ENCODE results near the gene BOC. TPM values are rescaled to one million over a fixed set of nuclear protein-coding genes. Genes with fewer than 3 reads are reported as not detected.

The BOC gene
- total and polyA plus RNA-seq, 2 experiments from 2014 or later = 2.1 to 4.1 TPM

DNA sequence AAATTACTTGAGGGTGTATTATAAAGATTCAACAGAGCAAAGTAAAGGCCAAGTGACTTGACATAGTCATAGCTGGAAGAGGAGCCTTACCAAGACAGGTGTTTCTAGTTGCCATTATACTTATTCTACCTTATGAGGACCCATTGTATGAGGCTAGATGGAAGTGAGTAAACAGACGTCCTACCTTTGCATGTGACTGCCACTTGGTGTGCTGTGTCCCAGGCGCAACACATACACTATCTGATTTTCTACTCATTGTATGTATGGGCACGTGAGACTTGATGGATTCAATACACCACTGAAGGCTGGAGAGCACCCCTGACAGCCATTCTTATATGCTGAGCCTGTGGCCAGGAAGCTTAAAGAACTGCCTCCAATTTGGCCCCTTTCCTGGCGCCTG is 40.5 kb downstream of the BOC start:
- H3K27ac Mint-ChIP-seq = no peak overlapping the region
- ATAC-seq (no peak), DNase-seq (ENCODE audit: low spot score) (no peak)
- no peaks in the 10 kb centered on the region for H4K20me1 ChIP-seq (replicated peaks; ENCODE audit: insufficient read depth)
- H3K79me2 ChIP-seq (replicated peaks; ENCODE audit: insufficient read depth) = no peaks in the 10 kb centered on the region
- no peak overlapping the region for H3K27ac ChIP-seq (ENCODE audit: low read depth)
- peaks cover 11% of the 10 kb centered on the region for H3K4me1 ChIP-seq (ENCODE audit: insufficient read depth)
- TF ChIP-seq STAT1 (IDR thresholded peaks at IDR 0.05; ENCODE audit: unreplicated experiment) = no peak
- no peak for TF ChIP-seq ZNF114 (CRISPR knock-in tag; IDR thresholded peaks at IDR 0.05)
- no peak for TF ChIP-seq JUNB (IDR thresholded peaks at IDR 0.05; ENCODE audit: unreplicated experiment)
- no peak for TF ChIP-seq EZH2 (IDR thresholded peaks at IDR 0.05; ENCODE audit: low read depth, unreplicated experiment)
- no peak for TF ChIP-seq NANOG (IDR thresholded peaks at IDR 0.05; ENCODE audit: borderline replicate concordance)
- TF ChIP-seq, protein P1, sequence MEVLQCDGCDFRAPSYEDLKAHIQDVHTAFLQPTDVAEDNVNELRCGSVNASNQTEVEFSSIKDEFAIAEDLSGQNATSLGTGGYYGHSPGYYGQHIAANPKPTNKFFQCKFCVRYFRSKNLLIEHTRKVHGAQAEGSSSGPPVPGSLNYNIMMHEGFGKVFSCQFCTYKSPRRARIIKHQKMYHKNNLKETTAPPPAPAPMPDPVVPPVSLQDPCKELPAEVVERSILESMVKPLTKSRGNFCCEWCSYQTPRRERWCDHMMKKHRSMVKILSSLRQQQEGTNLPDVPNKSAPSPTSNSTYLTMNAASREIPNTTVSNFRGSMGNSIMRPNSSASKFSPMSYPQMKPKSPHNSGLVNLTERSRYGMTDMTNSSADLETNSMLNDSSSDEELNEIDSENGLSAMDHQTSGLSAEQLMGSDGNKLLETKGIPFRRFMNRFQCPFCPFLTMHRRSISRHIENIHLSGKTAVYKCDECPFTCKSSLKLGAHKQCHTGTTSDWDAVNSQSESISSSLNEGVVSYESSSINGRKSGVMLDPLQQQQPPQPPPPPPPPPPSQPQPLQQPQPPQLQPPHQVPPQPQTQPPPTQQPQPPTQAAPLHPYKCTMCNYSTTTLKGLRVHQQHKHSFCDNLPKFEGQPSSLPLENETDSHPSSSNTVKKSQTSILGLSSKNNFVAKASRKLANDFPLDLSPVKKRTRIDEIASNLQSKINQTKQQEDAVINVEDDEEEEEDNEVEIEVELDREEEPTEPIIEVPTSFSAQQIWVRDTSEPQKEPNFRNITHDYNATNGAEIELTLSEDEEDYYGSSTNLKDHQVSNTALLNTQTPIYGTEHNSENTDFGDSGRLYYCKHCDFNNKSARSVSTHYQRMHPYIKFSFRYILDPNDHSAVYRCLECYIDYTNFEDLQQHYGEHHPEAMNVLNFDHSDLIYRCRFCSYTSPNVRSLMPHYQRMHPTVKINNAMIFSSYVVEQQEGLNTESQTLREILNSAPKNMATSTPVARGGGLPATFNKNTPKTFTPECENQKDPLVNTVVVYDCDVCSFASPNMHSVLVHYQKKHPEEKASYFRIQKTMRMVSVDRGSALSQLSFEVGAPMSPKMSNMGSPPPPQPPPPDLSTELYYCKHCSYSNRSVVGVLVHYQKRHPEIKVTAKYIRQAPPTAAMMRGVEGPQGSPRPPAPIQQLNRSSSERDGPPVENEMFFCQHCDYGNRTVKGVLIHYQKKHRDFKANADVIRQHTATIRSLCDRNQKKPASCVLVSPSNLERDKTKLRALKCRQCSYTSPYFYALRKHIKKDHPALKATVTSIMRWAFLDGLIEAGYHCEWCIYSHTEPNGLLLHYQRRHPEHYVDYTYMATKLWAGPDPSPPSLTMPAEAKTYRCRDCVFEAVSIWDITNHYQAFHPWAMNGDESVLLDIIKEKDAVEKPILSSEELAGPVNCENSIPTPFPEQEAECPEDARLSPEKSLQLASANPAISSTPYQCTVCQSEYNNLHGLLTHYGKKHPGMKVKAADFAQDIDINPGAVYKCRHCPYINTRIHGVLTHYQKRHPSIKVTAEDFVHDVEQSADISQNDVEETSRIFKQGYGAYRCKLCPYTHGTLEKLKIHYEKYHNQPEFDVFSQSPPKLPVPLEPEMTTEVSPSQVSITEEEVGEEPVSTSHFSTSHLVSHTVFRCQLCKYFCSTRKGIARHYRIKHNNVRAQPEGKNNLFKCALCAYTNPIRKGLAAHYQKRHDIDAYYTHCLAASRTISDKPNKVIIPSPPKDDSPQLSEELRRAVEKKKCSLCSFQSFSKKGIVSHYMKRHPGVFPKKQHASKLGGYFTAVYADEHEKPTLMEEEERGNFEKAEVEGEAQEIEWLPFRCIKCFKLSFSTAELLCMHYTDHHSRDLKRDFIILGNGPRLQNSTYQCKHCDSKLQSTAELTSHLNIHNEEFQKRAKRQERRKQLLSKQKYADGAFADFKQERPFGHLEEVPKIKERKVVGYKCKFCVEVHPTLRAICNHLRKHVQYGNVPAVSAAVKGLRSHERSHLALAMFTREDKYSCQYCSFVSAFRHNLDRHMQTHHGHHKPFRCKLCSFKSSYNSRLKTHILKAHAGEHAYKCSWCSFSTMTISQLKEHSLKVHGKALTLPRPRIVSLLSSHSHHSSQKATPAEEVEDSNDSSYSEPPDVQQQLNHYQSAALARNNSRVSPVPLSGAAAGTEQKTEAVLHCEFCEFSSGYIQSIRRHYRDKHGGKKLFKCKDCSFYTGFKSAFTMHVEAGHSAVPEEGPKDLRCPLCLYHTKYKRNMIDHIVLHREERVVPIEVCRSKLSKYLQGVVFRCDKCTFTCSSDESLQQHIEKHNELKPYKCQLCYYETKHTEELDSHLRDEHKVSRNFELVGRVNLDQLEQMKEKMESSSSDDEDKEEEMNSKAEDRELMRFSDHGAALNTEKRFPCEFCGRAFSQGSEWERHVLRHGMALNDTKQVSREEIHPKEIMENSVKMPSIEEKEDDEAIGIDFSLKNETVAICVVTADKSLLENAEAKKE (CRISPR knock-in tag; IDR thresholded peaks at IDR 0.05) = no peak
- TF ChIP-seq, protein P2, sequence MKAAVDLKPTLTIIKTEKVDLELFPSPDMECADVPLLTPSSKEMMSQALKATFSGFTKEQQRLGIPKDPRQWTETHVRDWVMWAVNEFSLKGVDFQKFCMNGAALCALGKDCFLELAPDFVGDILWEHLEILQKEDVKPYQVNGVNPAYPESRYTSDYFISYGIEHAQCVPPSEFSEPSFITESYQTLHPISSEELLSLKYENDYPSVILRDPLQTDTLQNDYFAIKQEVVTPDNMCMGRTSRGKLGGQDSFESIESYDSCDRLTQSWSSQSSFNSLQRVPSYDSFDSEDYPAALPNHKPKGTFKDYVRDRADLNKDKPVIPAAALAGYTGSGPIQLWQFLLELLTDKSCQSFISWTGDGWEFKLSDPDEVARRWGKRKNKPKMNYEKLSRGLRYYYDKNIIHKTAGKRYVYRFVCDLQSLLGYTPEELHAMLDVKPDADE (IDR thresholded peaks at IDR 0.05) = no peak
- TF ChIP-seq CREB1 (CRISPR knock-in tag; IDR thresholded peaks at IDR 0.05; ENCODE audit: low read depth) = no peak
- TF ChIP-seq, protein P3, sequence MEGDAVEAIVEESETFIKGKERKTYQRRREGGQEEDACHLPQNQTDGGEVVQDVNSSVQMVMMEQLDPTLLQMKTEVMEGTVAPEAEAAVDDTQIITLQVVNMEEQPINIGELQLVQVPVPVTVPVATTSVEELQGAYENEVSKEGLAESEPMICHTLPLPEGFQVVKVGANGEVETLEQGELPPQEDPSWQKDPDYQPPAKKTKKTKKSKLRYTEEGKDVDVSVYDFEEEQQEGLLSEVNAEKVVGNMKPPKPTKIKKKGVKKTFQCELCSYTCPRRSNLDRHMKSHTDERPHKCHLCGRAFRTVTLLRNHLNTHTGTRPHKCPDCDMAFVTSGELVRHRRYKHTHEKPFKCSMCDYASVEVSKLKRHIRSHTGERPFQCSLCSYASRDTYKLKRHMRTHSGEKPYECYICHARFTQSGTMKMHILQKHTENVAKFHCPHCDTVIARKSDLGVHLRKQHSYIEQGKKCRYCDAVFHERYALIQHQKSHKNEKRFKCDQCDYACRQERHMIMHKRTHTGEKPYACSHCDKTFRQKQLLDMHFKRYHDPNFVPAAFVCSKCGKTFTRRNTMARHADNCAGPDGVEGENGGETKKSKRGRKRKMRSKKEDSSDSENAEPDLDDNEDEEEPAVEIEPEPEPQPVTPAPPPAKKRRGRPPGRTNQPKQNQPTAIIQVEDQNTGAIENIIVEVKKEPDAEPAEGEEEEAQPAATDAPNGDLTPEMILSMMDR (conservative IDR thresholded peaks at IDR 0.05; ENCODE audit: low read depth in 2 of 2) = no peak
- TF ChIP-seq POLR2AphosphoS5 (IDR thresholded peaks at IDR 0.05; ENCODE audit: low read depth) = no peak
- TF ChIP-seq EZH2phosphoT487 (IDR thresholded peaks at IDR 0.05; ENCODE audit: unreplicated experiment) = no peak
- TF ChIP-seq, protein P4, sequence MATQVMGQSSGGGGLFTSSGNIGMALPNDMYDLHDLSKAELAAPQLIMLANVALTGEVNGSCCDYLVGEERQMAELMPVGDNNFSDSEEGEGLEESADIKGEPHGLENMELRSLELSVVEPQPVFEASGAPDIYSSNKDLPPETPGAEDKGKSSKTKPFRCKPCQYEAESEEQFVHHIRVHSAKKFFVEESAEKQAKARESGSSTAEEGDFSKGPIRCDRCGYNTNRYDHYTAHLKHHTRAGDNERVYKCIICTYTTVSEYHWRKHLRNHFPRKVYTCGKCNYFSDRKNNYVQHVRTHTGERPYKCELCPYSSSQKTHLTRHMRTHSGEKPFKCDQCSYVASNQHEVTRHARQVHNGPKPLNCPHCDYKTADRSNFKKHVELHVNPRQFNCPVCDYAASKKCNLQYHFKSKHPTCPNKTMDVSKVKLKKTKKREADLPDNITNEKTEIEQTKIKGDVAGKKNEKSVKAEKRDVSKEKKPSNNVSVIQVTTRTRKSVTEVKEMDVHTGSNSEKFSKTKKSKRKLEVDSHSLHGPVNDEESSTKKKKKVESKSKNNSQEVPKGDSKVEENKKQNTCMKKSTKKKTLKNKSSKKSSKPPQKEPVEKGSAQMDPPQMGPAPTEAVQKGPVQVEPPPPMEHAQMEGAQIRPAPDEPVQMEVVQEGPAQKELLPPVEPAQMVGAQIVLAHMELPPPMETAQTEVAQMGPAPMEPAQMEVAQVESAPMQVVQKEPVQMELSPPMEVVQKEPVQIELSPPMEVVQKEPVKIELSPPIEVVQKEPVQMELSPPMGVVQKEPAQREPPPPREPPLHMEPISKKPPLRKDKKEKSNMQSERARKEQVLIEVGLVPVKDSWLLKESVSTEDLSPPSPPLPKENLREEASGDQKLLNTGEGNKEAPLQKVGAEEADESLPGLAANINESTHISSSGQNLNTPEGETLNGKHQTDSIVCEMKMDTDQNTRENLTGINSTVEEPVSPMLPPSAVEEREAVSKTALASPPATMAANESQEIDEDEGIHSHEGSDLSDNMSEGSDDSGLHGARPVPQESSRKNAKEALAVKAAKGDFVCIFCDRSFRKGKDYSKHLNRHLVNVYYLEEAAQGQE (IDR thresholded peaks at IDR 0.05; ENCODE audit: unreplicated experiment) = no peak
- no peak for TF ChIP-seq ZNF331 (CRISPR knock-in tag; IDR thresholded peaks at IDR 0.05; ENCODE audit: low read depth)
- H3K36me3 ChIP-seq (ENCODE audit: insufficient read depth) = no peaks in the 10 kb centered on the region
- no peak overlapping the region for H3K4me3 ChIP-seq
- H3K4me2 ChIP-seq = no peak overlapping the region
- no peaks in the 10 kb centered on the region for H3K27me3 Mint-ChIP-seq (ENCODE audit: insufficient read depth, low read depth, poor library complexity)
- H2AFZ ChIP-seq = no peak overlapping the region
- H3K36me3 Mint-ChIP-seq (ENCODE audit: low read depth) = no peaks in the 10 kb centered on the region; the same call in 2 of the 3 replicates
- H3K4me3 Mint-ChIP-seq = no peak overlapping the region
- H3K4me1 Mint-ChIP-seq = peaks cover 34% of the 10 kb centered on the region
- H3F3A ChIP-seq (replicated peaks; ENCODE audit: low read depth) = no peaks in the 10 kb centered on the region
- no peaks in the 10 kb centered on the region for H3K9me3 Mint-ChIP-seq
- no peaks in the 10 kb centered on the region for H3K27me3 ChIP-seq (ENCODE audit: insufficient read depth)
- no peaks in the 10 kb centered on the region for H3K9me2 ChIP-seq (ENCODE audit: insufficient read depth)
